ENCODE data around the gene ANKRD13C. TPM values are rescaled to one million over a fixed set of nuclear protein-coding genes. Genes with fewer than 3 reads are reported as not detected.
A peak's percentile ranks its signal among the peaks of the same experiment; 100 is the strongest.

ANKRD13C gene
- total RNA-seq, 2 experiments from 2014 or later, result 24.1 to 24.9 TPM

DNA sequence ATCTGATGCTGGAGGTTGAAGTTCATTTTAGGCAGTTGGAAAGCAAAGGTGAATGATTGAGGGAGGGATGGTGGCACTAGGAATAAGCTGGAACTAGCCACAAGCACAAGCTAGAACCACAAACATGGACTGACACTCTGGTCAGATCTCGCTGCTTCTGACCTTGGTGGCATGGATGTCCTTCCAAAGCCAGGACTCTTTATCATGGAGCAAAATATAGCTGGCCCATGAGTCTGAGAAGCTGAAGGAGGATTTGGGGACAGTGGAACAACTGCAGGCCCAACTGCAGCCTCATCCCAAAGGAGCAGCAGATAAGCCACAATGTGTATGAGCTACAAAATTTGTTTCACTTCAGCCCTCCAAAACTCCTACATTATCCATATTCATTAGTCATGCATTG is 97.9 kb downstream of the ANKRD13C start:
- H3K4me3 Mint-ChIP-seq, result no peak overlapping the region
- no peaks in the 10 kb centered on the region for H3K9me3 Mint-ChIP-seq
- peaks cover 13% of the 10 kb centered on the region for H3K36me3 Mint-ChIP-seq (ENCODE audit: low read depth)
- no peaks in the 10 kb centered on the region for H3K27me3 Mint-ChIP-seq
- no peak overlapping the region for H3K27ac Mint-ChIP-seq
- DNase-seq, result no peak
- POLR2A ChIA-PET, result no interaction called here
- CTCF ChIA-PET, result interaction anchor here (0.5 kb wide), 1 partner anchor 41 kb away, joined by 3 read pairs; no protein-coding TSS in a partner anchor
- no peaks in the 10 kb centered on the region for H3K4me1 Mint-ChIP-seq

DNA sequence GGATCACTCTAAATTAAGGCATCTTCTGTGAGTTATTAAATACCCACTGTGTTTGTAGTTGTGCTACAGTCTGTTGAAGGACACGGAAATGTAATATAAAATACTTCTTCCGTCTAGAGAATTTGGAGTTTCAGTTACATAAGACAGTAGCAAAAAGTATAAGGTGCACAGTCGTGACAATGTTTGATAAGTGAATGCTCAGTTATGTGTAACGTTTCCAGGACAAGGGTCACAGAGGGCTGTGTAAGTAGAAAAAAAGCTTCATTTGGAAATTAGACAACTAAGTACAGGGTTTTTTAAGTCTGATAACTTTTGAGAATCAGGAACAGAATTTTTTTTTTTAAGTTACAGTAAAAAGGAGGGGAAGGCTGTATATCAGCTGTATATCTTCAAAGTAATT is 105.8 kb downstream of the ANKRD13C start:
- H3K4me3 Mint-ChIP-seq, result no peak overlapping the region
- peak overlapping the region; percentile 78 for H3K27ac Mint-ChIP-seq
- ChIA-PET CTCF (no interaction called here), POLR2A (interaction anchor here (2.0 kb wide), 1 partner anchor 27 kb away, joined by 6 read pairs; the partner anchor contains the start of gene SRSF11)
- peaks cover 71% of the 10 kb centered on the region for H3K36me3 Mint-ChIP-seq (ENCODE audit: low read depth)
- no peaks in the 10 kb centered on the region for H3K27me3 Mint-ChIP-seq
- peaks cover 37% of the 10 kb centered on the region for H3K4me1 Mint-ChIP-seq
- DNase-seq, result no peak
- H3K9me3 Mint-ChIP-seq, result no peaks in the 10 kb centered on the region

GRCh38 chr1:70247768-70248167 is 106.8 kb downstream of the ANKRD13C start:
- H3K4me1 Mint-ChIP-seq, result peaks cover 39% of the 10 kb centered on the region
- H3K36me3 Mint-ChIP-seq (ENCODE audit: low read depth), result peaks cover 76% of the 10 kb centered on the region
- ChIA-PET CTCF (no interaction called here), POLR2A (interaction anchor here (0.9 to 2.0 kb wide), 4 partner anchors 14 to 164 kb away, joined by 3 to 7 read pairs (median 4); partner anchors contain the start of genes ANKRD13C, CTH and SRSF11)
- DNase-seq, result no peak
- H3K27ac Mint-ChIP-seq, result peak overlapping the region; percentile 78
- no peaks in the 10 kb centered on the region for H3K9me3 Mint-ChIP-seq
- H3K27me3 Mint-ChIP-seq, result no peaks in the 10 kb centered on the region
- no peak overlapping the region for H3K4me3 Mint-ChIP-seq

DNA sequence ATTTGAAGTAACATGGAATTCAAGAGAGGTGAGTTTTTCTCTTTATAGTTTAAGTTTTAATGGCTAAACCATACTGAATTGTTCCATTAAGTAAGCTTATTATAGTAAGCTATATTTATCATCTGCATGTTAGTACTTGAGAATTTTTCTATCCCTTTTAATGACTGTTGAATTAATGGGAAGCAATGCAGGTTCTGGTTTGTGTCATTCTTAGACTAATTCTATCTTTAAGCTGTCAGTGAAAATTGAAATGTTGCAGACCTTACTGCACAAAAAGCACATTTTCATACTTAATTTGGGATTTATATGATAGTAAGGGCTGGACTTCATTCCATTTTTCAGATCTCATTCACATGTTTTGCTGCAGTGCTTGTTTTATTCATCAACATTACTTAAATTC is 107.4 kb downstream of the ANKRD13C start:
- Mint-ChIP-seq H3K36me3 (ENCODE audit: low read depth) (peaks cover 77% of the 10 kb centered on the region), H3K4me1 (peaks cover 39% of the 10 kb centered on the region), H3K27me3 (no peaks in the 10 kb centered on the region), H3K9me3 (no peaks in the 10 kb centered on the region), H3K4me3 (no peak overlapping the region), H3K27ac (peak overlapping the region; percentile 47)
- ChIA-PET POLR2A (interaction anchor here (0.9 to 1.8 kb wide), 5 partner anchors 11 to 164 kb away, joined by 3 to 7 read pairs (median 3); partner anchors contain the start of genes ANKRD13C and CTH), CTCF (no interaction called here)
- DNase-seq, result no peak

DNA sequence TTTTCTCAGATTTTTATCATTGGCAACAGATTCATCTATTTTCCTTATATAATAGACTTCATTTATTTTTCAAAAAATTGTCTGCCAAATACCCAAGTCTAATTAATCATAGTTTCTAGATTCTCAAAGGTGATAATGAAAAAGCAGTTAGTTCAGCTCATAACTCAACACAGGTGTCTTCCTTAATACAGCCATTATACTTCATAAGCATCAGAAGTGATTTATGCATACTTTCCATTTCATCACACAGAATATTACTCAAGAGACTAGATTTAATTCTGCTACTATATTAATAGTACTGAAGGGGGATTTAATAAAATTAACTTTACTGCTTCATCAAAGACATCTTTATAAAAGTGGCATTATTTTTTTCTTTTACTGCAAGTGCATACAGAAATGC is 114.6 kb downstream of the ANKRD13C start:
- no peak overlapping the region for H3K27ac Mint-ChIP-seq
- no peaks in the 10 kb centered on the region for H3K27me3 Mint-ChIP-seq
- CTCF ChIA-PET, result no interaction called here
- H3K36me3 Mint-ChIP-seq (ENCODE audit: low read depth), result peaks cover 73% of the 10 kb centered on the region
- peaks cover 7% of the 10 kb centered on the region for H3K4me1 Mint-ChIP-seq
- H3K4me3 Mint-ChIP-seq, result no peak overlapping the region
- POLR2A ChIA-PET, result no interaction called here
- no peaks in the 10 kb centered on the region for H3K9me3 Mint-ChIP-seq
- no peak for DNase-seq

- Mint-ChIP-seq H3K36me3 (ENCODE audit: low read depth) (peaks cover 77% of the 10 kb centered on the region), H3K4me1 (peaks cover 6% of the 10 kb centered on the region), H3K9me3 (no peaks in the 10 kb centered on the region), H3K27ac (no peak overlapping the region), H3K27me3 (no peaks in the 10 kb centered on the region), H3K4me3 (no peak overlapping the region)
- POLR2A ChIA-PET, result interaction anchor here (1.0 to 1.7 kb wide), 4 partner anchors 8 to 120 kb away, joined by 3 to 8 read pairs (median 4); partner anchors contain the start of genes ANKRD13C and SRSF11
- CTCF ChIA-PET, result interaction anchor here (1.6 kb wide), 1 partner anchor 101 kb away, joined by 4 read pairs; no protein-coding TSS in a partner anchor
- DNase-seq, result no peak
Observed at GRCh38 chr1:70234733-70235132, 119.8 kb downstream of the ANKRD13C start.

DNA sequence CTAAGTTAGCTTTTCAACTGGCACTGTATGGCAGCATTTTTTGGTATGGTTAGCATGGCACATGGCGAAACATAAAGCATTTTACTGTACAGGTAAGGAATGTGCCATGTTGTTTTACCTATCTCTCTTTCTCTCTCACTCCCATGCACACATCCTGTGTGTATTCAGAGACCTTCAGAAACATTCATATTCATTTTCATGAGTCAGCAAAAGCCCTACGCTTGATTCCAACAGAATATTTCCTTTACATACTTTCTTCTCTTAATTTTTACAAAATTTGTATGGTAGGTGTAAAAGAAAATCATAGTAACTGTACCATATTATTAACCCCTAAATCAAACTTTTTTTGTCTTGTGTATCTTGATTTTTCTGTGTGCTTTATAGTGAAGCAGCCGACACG is 123.0 kb downstream of the ANKRD13C start:
- no peak for DNase-seq
- ChIA-PET POLR2A (interaction anchor here (1.3 kb wide), 1 partner anchor 11 kb away, joined by 5 read pairs; the partner anchor contains the start of gene SRSF11), CTCF (no interaction called here)
- H3K27ac Mint-ChIP-seq, result no peak overlapping the region
- no peaks in the 10 kb centered on the region for H3K9me3 Mint-ChIP-seq
- H3K36me3 Mint-ChIP-seq (ENCODE audit: low read depth), result peaks cover 65% of the 10 kb centered on the region
- H3K4me1 Mint-ChIP-seq, result peaks cover 23% of the 10 kb centered on the region
- no peaks in the 10 kb centered on the region for H3K27me3 Mint-ChIP-seq
- H3K4me3 Mint-ChIP-seq, result no peak overlapping the region

GRCh38 chr1:70228670-70229069 is 125.9 kb downstream of the ANKRD13C start:
- no peaks in the 10 kb centered on the region for H3K27me3 Mint-ChIP-seq
- CTCF ChIA-PET, result no interaction called here
- POLR2A ChIA-PET, result interaction anchor here (1.5 kb wide), 1 partner anchor 23 kb away, joined by 8 read pairs; the partner anchor contains the start of gene LRRC40
- H3K4me3 Mint-ChIP-seq, result no peak overlapping the region
- H3K27ac Mint-ChIP-seq, result no peak overlapping the region
- peaks cover 53% of the 10 kb centered on the region for H3K36me3 Mint-ChIP-seq (ENCODE audit: low read depth)
- H3K4me1 Mint-ChIP-seq, result peaks cover 42% of the 10 kb centered on the region
- no peak for DNase-seq
- H3K9me3 Mint-ChIP-seq, result no peaks in the 10 kb centered on the region

DNA sequence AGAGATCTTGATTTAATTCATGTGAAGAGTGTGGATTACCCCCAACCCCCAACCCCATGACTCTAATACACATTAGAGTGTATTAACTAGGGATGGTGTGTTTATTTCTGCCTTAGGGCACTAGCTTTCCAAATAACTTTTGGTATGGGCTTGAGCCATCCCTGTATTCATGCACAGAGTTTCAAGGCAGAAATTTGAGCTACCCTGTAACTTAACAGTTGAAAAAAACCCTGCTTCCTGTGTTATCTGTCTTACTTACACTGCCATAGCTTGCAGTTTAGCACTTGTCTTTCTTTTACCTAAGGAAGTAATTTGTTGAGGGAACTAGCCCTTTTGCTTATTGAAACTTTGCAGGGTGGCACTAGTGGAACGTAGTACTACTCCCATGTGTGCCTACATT is 127.1 kb downstream of the ANKRD13C start:
- DNase-seq, result no peak
- ChIA-PET POLR2A (interaction anchor here (1.0 to 1.8 kb wide), 4 partner anchors 16 to 183 kb away, joined by 4 to 8 read pairs (median 6); partner anchors contain the start of genes CTH and LRRC40), CTCF (interaction anchor here (0.8 kb wide), 1 partner anchor 30 kb away, joined by 4 read pairs; no protein-coding TSS in a partner anchor)
- peak overlapping the region; percentile 63 for H3K27ac Mint-ChIP-seq
- no peaks in the 10 kb centered on the region for H3K27me3 Mint-ChIP-seq
- peaks cover 53% of the 10 kb centered on the region for H3K36me3 Mint-ChIP-seq (ENCODE audit: low read depth)
- H3K4me3 Mint-ChIP-seq, result no peak overlapping the region
- no peaks in the 10 kb centered on the region for H3K9me3 Mint-ChIP-seq
- H3K4me1 Mint-ChIP-seq, result peaks cover 55% of the 10 kb centered on the region

DNA sequence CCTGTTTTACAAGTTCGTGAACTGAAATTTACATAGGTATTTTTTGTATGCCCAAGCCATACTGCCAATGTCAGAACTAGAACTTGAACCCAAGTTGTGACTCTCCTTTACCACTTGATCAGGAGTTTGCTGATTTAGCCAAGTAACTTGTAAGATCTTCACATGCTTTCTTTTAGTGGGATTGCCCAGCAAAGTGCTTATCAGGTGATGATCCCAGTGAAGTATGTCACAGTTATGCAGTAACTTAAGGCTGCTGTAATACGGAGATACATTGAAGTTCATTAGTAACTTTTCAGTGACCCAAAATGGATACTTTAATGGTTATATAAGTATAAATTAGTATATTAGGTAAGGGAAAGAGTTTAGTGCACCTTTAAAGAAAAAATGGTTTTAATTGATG is 129.6 kb downstream of the ANKRD13C start:
- Mint-ChIP-seq H3K36me3 (ENCODE audit: low read depth) (peaks cover 38% of the 10 kb centered on the region), H3K27ac (no peak overlapping the region), H3K9me3 (no peaks in the 10 kb centered on the region), H3K4me1 (peaks cover 58% of the 10 kb centered on the region), H3K4me3 (no peak overlapping the region), H3K27me3 (no peaks in the 10 kb centered on the region)
- POLR2A ChIA-PET, result no interaction called here
- DNase-seq, result no peak
- CTCF ChIA-PET, result no interaction called here

DNA sequence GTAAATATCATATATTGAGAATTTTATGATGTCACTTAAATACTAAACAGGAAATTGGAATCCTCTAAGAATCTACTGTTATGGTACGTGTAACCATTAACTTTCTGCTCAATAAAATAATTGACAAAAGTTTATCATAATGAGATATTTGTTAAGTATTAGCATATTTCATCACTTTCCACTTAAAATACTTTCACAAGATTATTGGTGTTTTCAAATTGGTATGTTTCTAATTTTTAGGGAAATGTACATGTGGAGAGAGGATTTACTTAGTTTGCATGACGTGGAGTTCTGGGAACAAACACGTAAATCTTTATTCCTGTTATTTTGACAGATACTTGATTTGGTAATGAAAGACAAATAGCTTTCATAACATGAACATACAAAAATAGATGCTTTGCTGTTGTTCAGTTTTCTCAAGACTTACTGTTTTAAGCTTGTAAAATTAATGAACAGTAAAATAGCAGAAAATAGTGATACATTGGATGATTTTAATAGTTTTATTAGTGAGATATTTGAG is 131.7 kb downstream of the ANKRD13C start:
- Mint-ChIP-seq H3K4me1 (peaks cover 59% of the 10 kb centered on the region), H3K9me3 (no peaks in the 10 kb centered on the region), H3K4me3 (peak overlapping the region; percentile 86), H3K27me3 (no peaks in the 10 kb centered on the region), H3K27ac (peak overlapping the region; percentile 91), H3K36me3 (ENCODE audit: low read depth) (peaks cover 29% of the 10 kb centered on the region)
- CTCF ChIA-PET, result no interaction called here
- DNase-seq, result no peak
- POLR2A ChIA-PET, result interaction anchor here (0.7 to 1.7 kb wide), 7 partner anchors 13 to 132 kb away, joined by 3 to 11 read pairs (median 6); partner anchors contain the start of gene ANKRD13C

- Mint-ChIP-seq H3K27me3 (no peaks in the 10 kb centered on the region), H3K4me1 (peaks cover 49% of the 10 kb centered on the region), H3K36me3 (ENCODE audit: low read depth) (peaks cover 32% of the 10 kb centered on the region), H3K4me3 (peak within 1 kb of the TSS; percentile 86), H3K27ac (peak within 1 kb of the TSS; percentile 91), H3K9me3 (no peaks in the 10 kb centered on the region)
- peak; percentile 96 for DNase-seq
- CTCF ChIA-PET, result interaction anchor here (0.6 to 2.3 kb wide), 8 partner anchors 10 to 859 kb away, joined by 3 to 13 read pairs (median 3); partner anchors contain the start of gene ZRANB2
- POLR2A ChIA-PET, result interaction anchor here (0.6 to 3.1 kb wide), 14 partner anchors 9 to 862 kb away, joined by 3 to 123 read pairs (median 6); partner anchors contain the start of genes ANKRD13C, CTH, LRRC40 and ZRANB2
Observed at GRCh38 chr1:70221238-70222121, 133.0 kb downstream of the ANKRD13C start, which contains the start of gene SRSF11. TSS of gene SRSF11 (plus strand) at chr1:70221380. CDS start at chr1:70221637, 257 bp downstream.

All from activated CD4-positive, alpha-beta memory T cell treated with anti-CD3 and anti-CD28 coated beads, Interleukin-2, amount 10 ng/mL, durations not matched to agents 7 days and 5 days (primary cell).